ENCODE measurements around the gene OLFM1. TPM values are rescaled to one million over a fixed set of nuclear protein-coding genes. Genes with fewer than 3 reads are reported as not detected.

OLFM1 gene
- total and polyA plus RNA-seq, 2 donors (not counting 1 experiment from before 2014, with no cell fraction given): 0.07 TPM; not detected in 1

DNA sequence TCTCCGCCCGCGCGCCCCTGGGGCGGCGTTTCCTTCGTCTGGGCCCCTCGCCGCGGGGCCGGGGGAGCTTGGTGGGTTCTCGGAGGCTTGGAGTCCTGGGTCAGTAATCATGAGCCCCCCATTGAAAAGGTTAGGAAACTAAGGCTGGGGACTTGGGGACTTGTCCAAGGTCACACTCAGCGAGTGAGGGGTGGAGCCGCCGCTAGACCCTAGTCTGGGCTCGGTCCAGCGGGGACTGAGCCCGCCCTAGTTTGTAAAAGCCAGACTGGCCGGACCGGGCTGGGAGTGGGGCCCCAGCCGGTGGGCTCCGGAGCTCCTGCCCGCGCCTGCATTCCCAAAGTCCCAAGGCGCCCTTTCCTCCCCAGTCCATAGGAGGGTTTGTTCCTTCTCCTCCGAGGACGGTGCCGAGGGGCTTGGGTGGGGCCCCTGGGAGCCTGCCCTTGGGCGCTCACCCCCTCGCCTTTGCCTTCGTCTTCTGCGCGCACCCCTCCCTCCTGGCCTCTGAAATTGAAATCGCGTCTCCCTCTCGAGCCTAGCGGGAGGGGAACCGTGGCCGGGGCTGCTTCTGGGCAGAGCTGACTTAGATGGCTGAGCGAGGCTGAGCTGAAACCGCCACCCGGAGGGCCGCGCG, 995 bp downstream of the OLFM1 start:
- peaks cover 4% of the 10 kb centered on the region for H3K9me3 Mint-ChIP-seq (ENCODE audit: insufficient read depth)
- no peak overlapping the region for H2AFZ ChIP-seq (ENCODE audit: insufficient read depth, low read depth, low read length, poor library complexity, severe bottlenecking)
- intact Hi-C loops (cut with micrococcal nuclease): no loop called here
- TF ChIP-seq, protein P1, sequence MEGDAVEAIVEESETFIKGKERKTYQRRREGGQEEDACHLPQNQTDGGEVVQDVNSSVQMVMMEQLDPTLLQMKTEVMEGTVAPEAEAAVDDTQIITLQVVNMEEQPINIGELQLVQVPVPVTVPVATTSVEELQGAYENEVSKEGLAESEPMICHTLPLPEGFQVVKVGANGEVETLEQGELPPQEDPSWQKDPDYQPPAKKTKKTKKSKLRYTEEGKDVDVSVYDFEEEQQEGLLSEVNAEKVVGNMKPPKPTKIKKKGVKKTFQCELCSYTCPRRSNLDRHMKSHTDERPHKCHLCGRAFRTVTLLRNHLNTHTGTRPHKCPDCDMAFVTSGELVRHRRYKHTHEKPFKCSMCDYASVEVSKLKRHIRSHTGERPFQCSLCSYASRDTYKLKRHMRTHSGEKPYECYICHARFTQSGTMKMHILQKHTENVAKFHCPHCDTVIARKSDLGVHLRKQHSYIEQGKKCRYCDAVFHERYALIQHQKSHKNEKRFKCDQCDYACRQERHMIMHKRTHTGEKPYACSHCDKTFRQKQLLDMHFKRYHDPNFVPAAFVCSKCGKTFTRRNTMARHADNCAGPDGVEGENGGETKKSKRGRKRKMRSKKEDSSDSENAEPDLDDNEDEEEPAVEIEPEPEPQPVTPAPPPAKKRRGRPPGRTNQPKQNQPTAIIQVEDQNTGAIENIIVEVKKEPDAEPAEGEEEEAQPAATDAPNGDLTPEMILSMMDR (IDR thresholded peaks at IDR 0.05): no peak
- TF ChIP-seq EZH2 (IDR thresholded peaks at IDR 0.05; ENCODE audit: borderline replicate concordance, insufficient read depth, low read depth, low read length, poor library complexity, severe bottlenecking): no peak
- no peak for ATAC-seq (ENCODE audit: low read depth)
- no peak overlapping the region for H3K9ac ChIP-seq (ENCODE audit: low read length)
- ChIA-PET POLR2A (no interaction called here), CTCF (no interaction called here)
- no peak overlapping the region for H3K27ac ChIP-seq (ENCODE audit: low read length in 2 of 2)
- H3K4me2 ChIP-seq (replicated peaks; ENCODE audit: low read depth, low read length, poor library complexity, severe bottlenecking): no peak overlapping the region
- no peaks in the 10 kb centered on the region for H4K20me1 ChIP-seq (ENCODE audit: control insufficient read depth, insufficient read depth, low read length, poor library complexity, severe bottlenecking)
- H3K79me2 ChIP-seq (ENCODE audit: control insufficient read depth, insufficient read depth, low read length): no peaks in the 10 kb centered on the region
- no peaks in the 10 kb centered on the region for H3K4me1 ChIP-seq (ENCODE audit: control insufficient read depth in 2 of 2, insufficient read depth in 2 of 2, low read length in 2 of 2)
- H3K4me1 Mint-ChIP-seq: peaks cover 6% of the 10 kb centered on the region
- H3K4me3 Mint-ChIP-seq: no peak overlapping the region
- H3K9me3 ChIP-seq (ENCODE audit: control extremely low read depth in 1 of 3, control insufficient read depth in 2 of 3, insufficient read depth in 1 of 3, low read length in 2 of 3): peaks cover 0 to 3% (median 0%) of the 10 kb centered on the region in 3 donors
- 6% methylated on average over 45 of the region's 45 CpGs for WGBS (ENCODE audit: insufficient coverage)
- peaks cover 0 to 45% (median 8%) of the 10 kb centered on the region in 4 experiments for H3K27me3 ChIP-seq (replicated peaks in 1 of 4; ENCODE audit: control extremely low read depth in 1 of 4, control insufficient read depth in 3 of 4, insufficient read depth in 4 of 4, low read length in 3 of 4)
- DNase-seq: no peak
- H3K4me3 ChIP-seq (ENCODE audit: control extremely low read depth in 1 of 5, extremely low read depth in 1 of 5, insufficient read depth in 1 of 5, low read depth in 2 of 5, low read length in 4 of 5): no peak overlapping the region
- H3K27ac Mint-ChIP-seq: no peak overlapping the region
- H3K36me3 ChIP-seq (replicated peaks in 1 of 2; ENCODE audit: control extremely low read depth in 1 of 2, control insufficient read depth in 1 of 2, extremely low read depth in 1 of 2, insufficient read depth in 2 of 2, low read length in 1 of 2): no peaks in the 10 kb centered on the region
- H3K27me3 Mint-ChIP-seq: peaks cover 59% of the 10 kb centered on the region

DNA sequence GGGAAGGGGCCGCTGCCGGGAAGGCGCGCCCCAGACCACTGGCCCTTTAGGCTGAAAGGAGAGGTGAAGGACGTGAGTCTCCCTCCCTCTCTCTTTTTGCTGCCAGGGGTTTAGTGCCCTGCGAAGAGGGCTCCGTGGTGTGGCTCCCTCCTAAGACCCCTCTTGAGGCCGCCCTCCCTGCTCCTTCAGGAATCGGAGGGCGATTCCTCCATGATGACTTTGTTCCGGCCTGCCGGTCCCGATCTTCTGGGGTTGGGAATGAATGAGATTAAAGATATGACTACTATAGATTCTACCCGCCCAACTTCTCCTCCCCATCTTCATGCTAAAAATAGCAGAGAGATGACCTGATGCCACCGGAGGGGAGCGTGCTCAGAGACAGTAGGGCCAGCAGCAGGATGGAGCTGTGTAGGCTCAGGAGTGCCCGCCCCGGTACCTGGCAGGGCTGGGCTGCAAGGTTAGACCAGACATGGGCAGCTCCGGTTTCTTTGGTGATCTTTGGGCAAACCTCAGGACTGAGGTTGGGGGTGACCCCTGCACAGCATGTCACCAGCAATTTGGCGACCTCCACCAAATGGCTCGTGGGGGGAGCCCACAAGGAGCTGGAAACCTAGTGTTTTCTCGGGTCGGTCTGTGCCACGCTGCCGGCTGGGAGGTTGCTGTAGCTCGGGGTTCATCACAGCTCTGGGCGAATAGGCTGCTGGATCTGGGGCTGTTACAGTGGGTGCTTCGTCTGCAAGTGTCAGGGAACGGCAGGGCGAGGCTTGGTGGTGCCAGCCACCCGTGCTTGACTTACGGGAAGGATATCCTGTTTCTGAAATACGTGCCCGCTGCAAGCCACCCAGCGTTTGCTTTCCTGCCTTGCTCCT, 1.7 kb downstream of the OLFM1 start:
- intact Hi-C loops (cut with micrococcal nuclease): no loop called here
- POLR2A ChIA-PET: no interaction called here
- H3K27me3 Mint-ChIP-seq: peaks cover 62% of the 10 kb centered on the region

More for the DNA sequence above, 1.7 kb downstream of the OLFM1 start:
- H3K9me3 ChIP-seq (ENCODE audit: control extremely low read depth in 1 of 3, control insufficient read depth in 2 of 3, insufficient read depth in 1 of 3, low read length in 2 of 3): peaks cover 0 to 3% (median 0%) of the 10 kb centered on the region in 3 donors
- no peak overlapping the region for H3K4me3 Mint-ChIP-seq
- H3K4me3 ChIP-seq (ENCODE audit: control extremely low read depth in 1 of 5, extremely low read depth in 1 of 5, insufficient read depth in 1 of 5, low read depth in 2 of 5, low read length in 4 of 5): no peak overlapping the region
- no peaks in the 10 kb centered on the region for H3K79me2 ChIP-seq (ENCODE audit: control insufficient read depth, insufficient read depth, low read length)
- no peaks in the 10 kb centered on the region for H3K36me3 ChIP-seq (replicated peaks in 1 of 2; ENCODE audit: control extremely low read depth in 1 of 2, control insufficient read depth in 1 of 2, extremely low read depth in 1 of 2, insufficient read depth in 2 of 2, low read length in 1 of 2)
- H3K27ac ChIP-seq (ENCODE audit: low read length in 2 of 2): no peak overlapping the region
- WGBS (ENCODE audit: insufficient coverage): 51% methylated on average over 27 of the region's 35 CpGs
- ATAC-seq (ENCODE audit: low read depth): no peak
- peaks cover 6% of the 10 kb centered on the region for H3K4me1 Mint-ChIP-seq
- H3K27ac Mint-ChIP-seq: no peak overlapping the region
- H4K20me1 ChIP-seq (ENCODE audit: control insufficient read depth, insufficient read depth, low read length, poor library complexity, severe bottlenecking): no peaks in the 10 kb centered on the region
- H3K9me3 Mint-ChIP-seq (ENCODE audit: insufficient read depth): peaks cover 4% of the 10 kb centered on the region
- no peak overlapping the region for H3K9ac ChIP-seq (ENCODE audit: low read length)
- CTCF ChIA-PET: no interaction called here
- no peak for DNase-seq
- H3K4me2 ChIP-seq (replicated peaks; ENCODE audit: low read depth, low read length, poor library complexity, severe bottlenecking): no peak overlapping the region
- no peaks in the 10 kb centered on the region for H3K4me1 ChIP-seq (ENCODE audit: control insufficient read depth in 2 of 2, insufficient read depth in 2 of 2, low read length in 2 of 2)
- no peak for TF ChIP-seq EZH2 (IDR thresholded peaks at IDR 0.05; ENCODE audit: borderline replicate concordance, insufficient read depth, low read depth, low read length, poor library complexity, severe bottlenecking)
- TF ChIP-seq, protein P1 (IDR thresholded peaks at IDR 0.05): no peak
- peaks cover 0 to 47% (median 8%) of the 10 kb centered on the region in 4 experiments for H3K27me3 ChIP-seq (replicated peaks in 1 of 4; ENCODE audit: control extremely low read depth in 1 of 4, control insufficient read depth in 3 of 4, insufficient read depth in 4 of 4, low read length in 3 of 4)
- no peak overlapping the region for H2AFZ ChIP-seq (ENCODE audit: insufficient read depth, low read depth, low read length, poor library complexity, severe bottlenecking)
